A549 (cell line): Measurements from ENCODE around the gene ARAP3. TPM values are rescaled to one million over a fixed set of nuclear protein-coding genes. Genes with fewer than 3 reads are reported as not detected.

Source experiments
- ATAC-seq, 2 experiments: fragments of 200-7000 bp in 1 of 2; fragments of >200 bp in 1 of 2; cut with Nextera tagmentation in 1 of 2; cut with Tn5 transposase in 1 of 2; 3 replicates each; pipeline versions ENCODE4 v1.8.0 to v1.9.1; 2018 to 2020; ENCODE audit warnings: mild to moderate bottlenecking in 1 of 2, moderate library complexity in 1 of 2
- CTCF ChIA-PET: fragments of 300-600 bp; sonication (Branson Sonifier 250); formaldehyde crosslinking; extraction: SDS; loops from one replicate; lab custom pipeline; 2021; ENCODE audit warnings: antibody characterized with exemption, inconsistent platforms; lab: Yijun Ruan, JAX
- POLR2A ChIA-PET: fragments of 350-600 bp; formaldehyde crosslinking; extraction: SDS; loops from one replicate; lab custom pipeline; 2021; ENCODE audit warnings: antibody characterized with exemption, inconsistent platforms; lab: Yijun Ruan, JAX
- DNase-seq, 2 experiments: peaks; one replicate each; pipeline versions ENCODE4 v3.0.0 to v3.0.0-alpha.2; 2011 to 2016; ENCODE audit warnings: low read depth in 1 of 2, low spot score in 1 of 2
- FAIRE-seq: peaks from 2 replicates; lab custom pipeline; 2011; peaks lifted over from hg19 to GRCh38; lab: Jason Lieb, UNC
- H3K27ac ChIP-seq, 2 experiments: fragments of >200 bp; sonication (Bioruptor Twin); formaldehyde crosslinking; 3 replicates each; pipeline ENCODE4 v1.5.1; 2016 to 2017
- H3K4me1 ChIP-seq: fragments of >200 bp; sonication (Bioruptor Twin); formaldehyde crosslinking; 3 replicates; pipeline ENCODE4 v1.6.1; 2016
- H3K4me2 ChIP-seq: fragments of >200 bp; sonication (Bioruptor Twin); formaldehyde crosslinking; 3 replicates; pipeline ENCODE4 v1.6.1; 2016
- H3K4me3 ChIP-seq: fragments of >200 bp; sonication (Bioruptor Twin); formaldehyde crosslinking; 3 replicates; pipeline ENCODE4 v1.5.1; 2016
- H3K9me3 ChIP-seq: fragments of >200 bp; sonication (Bioruptor Twin); formaldehyde crosslinking; 3 replicates; pipeline ENCODE4 v1.6.1; 2016
- BHLHE40 ChIP-seq: IDR thresholded peaks from 2 replicates; pipeline ENCODE4 v1.6.1; 2012; ENCODE audit warnings: low read depth, low read length, inconsistent platforms
- CBX2 ChIP-seq: fragments of 200-600 bp; sonication (generic); IDR thresholded peaks from 2 replicates; pipeline ENCODE4 v1.6.1; 2016; ENCODE audit warnings: low read depth, mild to moderate bottlenecking, borderline replicate concordance
- CEBPB ChIP-seq, 2 experiments: fragments of >200 bp in 1 of 2; sonication (Bioruptor Twin) in 1 of 2; formaldehyde crosslinking in 1 of 2; IDR thresholded peaks; 2 replicates each; pipeline ENCODE4 v1.6.1; 2012 to 2016
- CTCF ChIP-seq: fragments of >200 bp; sonication (Bioruptor Twin); formaldehyde crosslinking; IDR thresholded peaks from 3 replicates; pipeline ENCODE4 v1.5.1; 2016
- EHMT2 ChIP-seq: fragments of 200-600 bp; sonication (generic); IDR thresholded peaks from 2 replicates; pipeline ENCODE4 v1.6.1; 2016; ENCODE audit warnings: antibody characterized with exemption, low read depth, mild to moderate bottlenecking, moderate library complexity
- EP300 ChIP-seq, 2 experiments: fragments of >200 bp; sonication (Bioruptor Twin); formaldehyde crosslinking; IDR thresholded peaks; 2 replicates in 1 of 2; 3 replicates in 1 of 2; pipeline ENCODE4 v1.6.1; 2016 to 2017
- ESRRA ChIP-seq: fragments of 150-350 bp; IDR thresholded peaks from 2 replicates; pipeline ENCODE4 v1.6.1; 2014; ENCODE audit warnings: mild to moderate bottlenecking, low read length, borderline replicate concordance
- FOSB ChIP-seq: fragments of 250-450 bp; sonication (Bioruptor Pico); IDR thresholded peaks from 2 replicates; pipeline ENCODE4 v1.5.0; 2020; ENCODE audit warnings: mild to moderate bottlenecking, moderate library complexity
- GATA3 ChIP-seq: IDR thresholded peaks from 2 replicates; pipeline ENCODE4 v1.6.1; 2012; ENCODE audit warnings: borderline replicate concordance
- HEYL ChIP-seq: fragments of 250-450 bp; sonication (Bioruptor Pico); IDR thresholded peaks from 2 replicates; pipeline ENCODE4 v1.8.0; 2021; ENCODE audit warnings: mild to moderate bottlenecking, moderate library complexity
- HMGXB4 ChIP-seq: fragments of 250-450 bp; sonication (Bioruptor Pico); IDR thresholded peaks from 2 replicates; pipeline ENCODE4 v1.5.0; 2021; ENCODE audit warnings: mild to moderate bottlenecking, moderate library complexity, borderline replicate concordance
- KDM5A ChIP-seq: fragments of 200-600 bp; sonication (generic); IDR thresholded peaks from 2 replicates; pipeline ENCODE4 v1.6.1; 2016; ENCODE audit warnings: antibody characterized with exemption, mild to moderate bottlenecking
- MAFK ChIP-seq: fragments of 450-650 bp; IDR thresholded peaks from 2 replicates; pipeline ENCODE4 v1.6.1; 2014; ENCODE audit not compliant: partially characterized antibody
- NPAS2 ChIP-seq: fragments of 250-450 bp; sonication (Bioruptor Pico); IDR thresholded peaks from 2 replicates; pipeline ENCODE4 v1.8.0; 2022; ENCODE audit warnings: mild to moderate bottlenecking, moderate library complexity, borderline replicate concordance
- RCOR1 ChIP-seq: fragments of 150-350 bp; IDR thresholded peaks from 2 replicates; pipeline ENCODE4 v1.6.1; 2014; ENCODE audit warnings: antibody characterized with exemption, low read length, low read depth
- RNF2 ChIP-seq: fragments of 200-600 bp; sonication (generic); IDR thresholded peaks from 2 replicates; pipeline ENCODE4 v1.6.1; 2016; ENCODE audit warnings: low read depth, mild to moderate bottlenecking, antibody characterized with exemption, moderate library complexity, borderline replicate concordance
- SREBF2 ChIP-seq: fragments of 450-650 bp; IDR thresholded peaks from 2 replicates; pipeline ENCODE4 v1.6.1; 2014; ENCODE audit warnings: mild to moderate bottlenecking, moderate library complexity
- TFCP2L1 ChIP-seq: fragments of 250-450 bp; sonication (Bioruptor Pico); IDR thresholded peaks from 2 replicates; pipeline ENCODE4 v1.5.0; 2021; ENCODE audit warnings: mild to moderate bottlenecking
- TP53 ChIP-seq: fragments of 250-450 bp; sonication (Bioruptor Pico); IDR thresholded peaks from 2 replicates; pipeline ENCODE4 v1.5.0; 2021; ENCODE audit warnings: mild to moderate bottlenecking, moderate library complexity
- USF2 ChIP-seq: fragments of 450-650 bp; IDR thresholded peaks from 2 replicates; pipeline ENCODE4 v1.6.1; 2014; ENCODE audit warnings: antibody characterized with exemption
- ZC3H11A ChIP-seq: fragments of 450-650 bp; IDR thresholded peaks from 2 replicates; pipeline ENCODE4 v1.6.1; 2014; ENCODE audit warnings: antibody characterized with exemption, mild to moderate bottlenecking
- ZNF302 ChIP-seq: fragments of 250-450 bp; sonication (Bioruptor Pico); IDR thresholded peaks from 2 replicates; pipeline ENCODE4 v1.9.0; 2021; ENCODE audit warnings: inconsistent platforms, mild to moderate bottlenecking, moderate library complexity
- WGBS: methylation state at CpG from one replicate; pipeline ENCODE4 v1.1.6; 2017; ENCODE audit errors: missing lambda C conversion rate; 5-methylcytosine and 5-hydroxymethylcytosine counted together
- polyA plus RNA-seq, 4 experiments: library from polyadenylated mRNA; depleted of rRNA in 3 of 4; stranded (reverse); fragments of >200 nt; fragmentation: RNase III in 1 of 4; extraction: RNeasy Plus Mini Kit Qiagen cat#74134 plus additional on column Dnase treatment in 1 of 4; gene quantifications; 2 replicates in 3 of 4; 3 replicates in 1 of 4; pipeline ENCODE4 v1.2.3, GENCODE V29; 2011 to 2017

ARAP3 gene
- polyA plus RNA-seq, 2 of the 4 experiments (the other 2 are of a cell fraction) = 3.0 to 6.6 TPM

GRCh38 chr5:141697586-141697985, 15.6 kb upstream of the ARAP3 start:
- H3K4me1 ChIP-seq = peaks cover 3% of the 10 kb centered on the region; the same call in 1 of the 3 replicates
- no peak overlapping the region for H3K4me3 ChIP-seq
- no peaks in the 10 kb centered on the region for H3K9me3 ChIP-seq
- FAIRE-seq (no peak), ATAC-seq (no peak), DNase-seq (no peak)
- H3K27ac ChIP-seq = no peak overlapping the region
- ChIA-PET POLR2A (no interaction called here), CTCF (interaction anchor here (1.1 to 16.8 kb wide), 7 partner anchors 13 to 266 kb away, joined by 3 to 424 read pairs (median 6); partner anchors contain the start of genes PCDH1, PCDH12 and RNF14)
- TF ChIP-seq FOSB (CRISPR knock-in tag) (no peak), BHLHE40 (no peak), ZC3H11A (no peak), EP300 (IDR thresholded peaks at IDR 0.05) (no peak), MAFK (no peak)
- WGBS = 46% methylated on average over 3 of the region's 3 CpGs
- no peak overlapping the region for H3K4me2 ChIP-seq

- no peak for TF ChIP-seq USF2
- no peak for TF ChIP-seq ZNF302 (CRISPR knock-in tag)
- no peak for TF ChIP-seq HEYL (CRISPR knock-in tag)
- no peak for TF ChIP-seq ESRRA
- no peak for TF ChIP-seq GATA3
- TF ChIP-seq RCOR1 = no peak
- no peak for TF ChIP-seq SREBF2
- TF ChIP-seq KDM5A = no peak
- TF ChIP-seq CTCF = no peak
- H3K4me3 ChIP-seq = no peak overlapping the region
- no peak overlapping the region for H3K4me2 ChIP-seq
- ChIA-PET CTCF (interaction anchor here (0.6 to 16.8 kb wide), 11 partner anchors 14 to 295 kb away, joined by 3 to 424 read pairs (median 5); partner anchors contain the start of genes ARAP3, DIAPH1, PCDH1 and PCDH12), POLR2A (no interaction called here)
- no peaks in the 10 kb centered on the region for H3K9me3 ChIP-seq
- FAIRE-seq (no peak), ATAC-seq (no peak), DNase-seq (no peak)
- H3K27ac ChIP-seq = no peak overlapping the region
- peaks cover 2% of the 10 kb centered on the region; the same call in 1 of the 3 replicates for H3K4me1 ChIP-seq
- WGBS = 100% methylated on average over 2 of the region's 2 CpGs
Observed at GRCh38 chr5:141696431-141696830, 14.4 kb upstream of the ARAP3 start.

- Histone ChIP-seq H3K4me3 (no peak overlapping the region), H3K4me2 (no peak overlapping the region), H3K9me3 (no peaks in the 10 kb centered on the region), H3K4me1 (peaks cover 2% of the 10 kb centered on the region; the same call in 1 of the 3 replicates), H3K27ac (no peak overlapping the region)
- POLR2A ChIA-PET = no interaction called here
- no peak for DNase-seq
- WGBS = 52% methylated on average over 11 of the region's 11 CpGs
- ATAC-seq = no peak
- CTCF ChIA-PET = interaction anchor here (0.6 to 16.8 kb wide), 8 partner anchors 13 to 296 kb away, joined by 3 to 424 read pairs (median 34); partner anchors contain the start of genes ARAP3, DIAPH1, PCDH1 and PCDH12
- TF ChIP-seq RNF2 = no peak
- no peak for TF ChIP-seq HMGXB4 (CRISPR knock-in tag)
- TF ChIP-seq CEBPB (IDR thresholded peaks at IDR 0.05) = no peak
- no peak for TF ChIP-seq TP53 (CRISPR knock-in tag)
- TF ChIP-seq CBX2 = no peak
- no peak for TF ChIP-seq TFCP2L1 (CRISPR knock-in tag)
- no peak for TF ChIP-seq BHLHE40
- TF ChIP-seq NPAS2 (CRISPR knock-in tag) = no peak
- TF ChIP-seq EHMT2 = no peak
- TF ChIP-seq FOSB (CRISPR knock-in tag) = no peak
- no peak for FAIRE-seq
Observed at GRCh38 chr5:141695627-141696215, 13.7 kb upstream of the ARAP3 start.
